HCT116 (cell line): ENCODE data around the gene WNT1. TPM values are rescaled to one million over a fixed set of nuclear protein-coding genes. Genes with fewer than 3 reads are reported as not detected.

Experiments used
- ATAC-seq: fragments of 200-7000 bp; cut with Tn5 transposase; 2 replicates; pipeline ENCODE4 v1.9.1; 2020; ENCODE audit warnings: mild to moderate bottlenecking, moderate library complexity
- BruUV-seq: library from RNA; stranded (reverse); fragments of 400-500 nt; replicated peaks from 2 replicates; lab custom pipeline; 2021; lab: Mats Ljungman, UMichigan
- CTCF ChIA-PET: fragments of 300-600 bp; sonication (Branson Sonifier 250); formaldehyde crosslinking; loops from one replicate; lab custom pipeline; 2021; ENCODE audit warnings: antibody characterized with exemption; lab: Charles Lee
- POLR2A ChIA-PET: fragments of 300-600, 350-600 bp; sonication (Branson Sonifier 250); formaldehyde crosslinking; loops from one replicate; lab custom pipeline; 2021; ENCODE audit warnings: antibody characterized with exemption; lab: Charles Lee
- RAD21 ChIA-PET, 2 experiments: fragments of 300-600 bp; sonication (Branson Sonifier 250); formaldehyde crosslinking; loops; one replicate each; lab custom pipeline; 2023; ENCODE audit warnings: low total read pairs in 2 of 2; ENCODE audit not compliant: uncharacterized antibody in 2 of 2, unreplicated experiment in 2 of 2, low non-redundant PET in 1 of 2; lab: Charles Lee
- DNase-seq: peaks from one replicate; pipeline ENCODE4 v3.0.0-alpha.2; 2010; ENCODE audit warnings: low read depth, low spot score
- H2AFZ ChIP-seq: fragments of 200-600 bp; shearing (Covaris generic), sonication (generic); 2 replicates; pipeline ENCODE4 v1.6.1; 2017; ENCODE audit warnings: low read depth, mixed run types, mixed read lengths, antibody characterized with exemption, low read length; ENCODE audit not compliant: poor library complexity, severe bottlenecking
- H3K27ac ChIP-seq: 2 replicates; pipeline ENCODE4 v1.5.1; 2012; ENCODE audit warnings: low read depth, low read length
- H3K27me3 ChIP-seq: fragments of 200-600 bp; sonication (generic); 2 replicates; pipeline ENCODE4 v1.6.1; 2016; ENCODE audit warnings: mixed run types, low read length, mixed read lengths; ENCODE audit not compliant: insufficient read depth
- H3K36me3 ChIP-seq, 2 experiments: fragments of 200-500 bp in 1 of 2; fragments of 200-600 bp in 1 of 2; sonication (Bioruptor generic) in 1 of 2; sonication (generic) in 1 of 2; 2 replicates each; pipeline versions ENCODE4 v1.5.1 to v1.6.1; 2014 to 2016; ENCODE audit warnings: low read length in 2 of 2, inconsistent platforms in 1 of 2, mixed read lengths in 1 of 2, mixed run types in 1 of 2; ENCODE audit not compliant: insufficient read depth in 2 of 2, control insufficient read depth in 1 of 2
- H3K4me1 ChIP-seq, 2 experiments: fragments of 200-600 bp in 1 of 2; sonication (generic) in 1 of 2; 2 replicates each; pipeline versions ENCODE4 v1.5.1 to v1.6.1; 2012 to 2017; ENCODE audit warnings: low read length in 2 of 2, inconsistent platforms in 1 of 2, mild to moderate bottlenecking in 1 of 2, mixed read lengths in 1 of 2, mixed run types in 1 of 2, moderate library complexity in 1 of 2; ENCODE audit not compliant: insufficient read depth in 2 of 2, control insufficient read depth in 1 of 2
- H3K4me2 ChIP-seq: fragments of 200-600 bp; sonication (generic); 2 replicates; pipeline ENCODE4 v1.6.1; 2017; ENCODE audit warnings: mixed run types, low read length, mixed read lengths
- H3K4me3 ChIP-seq, 2 experiments: fragments of 200-600 bp in 1 of 2; sonication (generic) in 1 of 2; replicated peaks in 1 of 2; 2 replicates each; pipeline ENCODE4 v1.5.1; 2011 to 2016; ENCODE audit warnings: low read length in 2 of 2, control low read depth in 1 of 2, low read depth in 1 of 2, mild to moderate bottlenecking in 1 of 2, mixed read lengths in 1 of 2, mixed run types in 1 of 2
- H3K79me2 ChIP-seq: fragments of 200-600 bp; sonication (generic); 2 replicates; pipeline ENCODE4 v1.6.1; 2017; ENCODE audit warnings: mild to moderate bottlenecking, mixed run types, low read length, moderate library complexity, mixed read lengths; ENCODE audit not compliant: insufficient read depth
- H3K9ac ChIP-seq: fragments of 200-600 bp; sonication (generic); 2 replicates; pipeline ENCODE4 v1.6.1; 2016; ENCODE audit warnings: low read length, mixed read lengths
- H3K9me2 ChIP-seq: fragments of 200-600 bp; sonication (generic), shearing (Covaris generic); 2 replicates; pipeline ENCODE4 v1.6.1; 2017; ENCODE audit warnings: mixed run types, mild to moderate bottlenecking, moderate library complexity; ENCODE audit not compliant: insufficient read depth
- H3K9me3 ChIP-seq, 2 experiments: fragments of 200-500 bp in 1 of 2; fragments of 200-600 bp in 1 of 2; sonication (Bioruptor generic) in 1 of 2; sonication (generic) in 1 of 2; 2 replicates each; pipeline ENCODE4 v1.6.1; 2014 to 2017; ENCODE audit warnings: low read length in 2 of 2, mixed read lengths in 2 of 2, inconsistent platforms in 1 of 2, low read depth in 1 of 2, mild to moderate bottlenecking in 1 of 2, mixed run types in 1 of 2, moderate library complexity in 1 of 2; ENCODE audit not compliant: control insufficient read depth in 1 of 2, insufficient read depth in 1 of 2
- H4K20me1 ChIP-seq: fragments of 200-600 bp; sonication (generic), shearing (Covaris generic); 2 replicates; pipeline ENCODE4 v1.6.1; 2017; ENCODE audit warnings: mixed run types, mild to moderate bottlenecking, moderate library complexity; ENCODE audit not compliant: insufficient read depth
- ATF3 ChIP-seq: IDR thresholded peaks from 2 replicates; pipeline ENCODE4 v1.6.1; 2012
- CBX3 ChIP-seq: IDR thresholded peaks from 2 replicates; pipeline ENCODE4 v1.6.1; 2012; ENCODE audit warnings: low read depth
- CEBPB ChIP-seq: IDR thresholded peaks from 2 replicates; pipeline ENCODE4 v1.6.1; 2012; ENCODE audit warnings: low read depth
- CTCF ChIP-seq, 3 experiments: fragments of 200-600 bp in 1 of 3; sonication (generic) in 1 of 3; IDR thresholded peaks in 2 of 3; conservative IDR thresholded peaks in 1 of 3; 2 replicates each; pipeline ENCODE4 v1.5.1; 2012 to 2017; ENCODE audit warnings: low read depth in 2 of 3, low read length in 2 of 3, antibody characterized with exemption in 1 of 3, borderline replicate concordance in 1 of 3, control low read depth in 1 of 3, mild to moderate bottlenecking in 1 of 3, mixed read lengths in 1 of 3, mixed run types in 1 of 3, moderate library complexity in 1 of 3; ENCODE audit not compliant: insufficient read depth in 1 of 3
- ELF1 ChIP-seq: IDR thresholded peaks from 2 replicates; pipeline ENCODE4 v1.6.1; 2012; ENCODE audit warnings: low read depth, borderline replicate concordance
- EZH2 ChIP-seq: fragments of 200-600 bp; sonication (generic); IDR thresholded peaks from 2 replicates; pipeline ENCODE4 v1.6.1; 2017; ENCODE audit warnings: antibody characterized with exemption, mixed run types
- FOSL1 ChIP-seq: IDR thresholded peaks from 2 replicates; pipeline ENCODE4 v1.6.1; 2012; ENCODE audit warnings: low read depth
- JUND ChIP-seq: IDR thresholded peaks from 2 replicates; pipeline ENCODE4 v1.6.1; 2012
- POLR2A ChIP-seq: IDR thresholded peaks from 2 replicates; pipeline ENCODE4 v1.7.0; 2011; ENCODE audit warnings: borderline replicate concordance; ENCODE audit not compliant: insufficient read depth, insufficient read length; ENCODE audit errors: extremely low read depth
- POLR2AphosphoS5 ChIP-seq: IDR thresholded peaks from 2 replicates; pipeline ENCODE4 v1.6.1; 2011; ENCODE audit warnings: mild to moderate bottlenecking, low read depth, low read length, moderate library complexity
- RAD21 ChIP-seq: IDR thresholded peaks from 2 replicates; pipeline ENCODE4 v1.6.1; 2012; ENCODE audit warnings: low read depth, mild to moderate bottlenecking
- REST ChIP-seq: IDR thresholded peaks from 2 replicates; pipeline ENCODE4 v1.6.1; 2012; ENCODE audit warnings: low read depth
- SIN3A ChIP-seq: IDR thresholded peaks from 2 replicates; pipeline ENCODE4 v1.6.1; 2012; ENCODE audit warnings: low read depth
- SRF ChIP-seq: IDR thresholded peaks from 2 replicates; pipeline ENCODE4 v1.6.1; 2012; ENCODE audit warnings: low read depth
- TCF7L2 ChIP-seq: IDR thresholded peaks from 2 replicates; pipeline ENCODE4 v1.7.0; 2011; ENCODE audit warnings: borderline replicate concordance, inconsistent platforms; ENCODE audit not compliant: insufficient read depth, insufficient read length; ENCODE audit errors: extremely low read depth
- YY1 ChIP-seq: IDR thresholded peaks from 2 replicates; pipeline ENCODE4 v1.6.1; 2011; ENCODE audit warnings: low read length, low read depth, moderate library complexity, mild to moderate bottlenecking; ENCODE audit not compliant: insufficient replicate concordance; ENCODE audit errors: extremely low read depth
- ZBTB33 ChIP-seq: IDR thresholded peaks from 2 replicates; pipeline ENCODE4 v1.6.1; 2011; ENCODE audit warnings: mild to moderate bottlenecking, low read length, moderate library complexity; ENCODE audit not compliant: insufficient replicate concordance; ENCODE audit errors: extremely low read depth
- ZFX ChIP-seq: fragments of 450-650 bp; IDR thresholded peaks from 2 replicates; pipeline ENCODE4 v1.6.1; 2017
- ZNF274 ChIP-seq: fragments of 200-500 bp; sonication (Bioruptor generic); IDR thresholded peaks from 2 replicates; pipeline ENCODE4 v1.6.1; 2014; ENCODE audit warnings: mild to moderate bottlenecking, low read depth, low read length, inconsistent platforms
- intact Hi-C: fragments of 100-400 bp; cut with micrococcal nuclease; formaldehyde crosslinking; loops from 2 replicates; pipeline ENCODE4 v1.10.0; 2022
- total RNA-seq: library from RNA; stranded (reverse); gene quantifications from one replicate; pipeline ENCODE4 v1.2.1, GENCODE V29; 2021; ENCODE audit not compliant: unreplicated experiment

The WNT1 gene
- total RNA-seq, 1 experiment from 2014 or later: not detected

- Histone ChIP-seq H3K4me3 (no peak overlapping the region), H4K20me1 (no peaks in the 10 kb centered on the region), H3K36me3 (peaks cover 36 to 70% of the 10 kb centered on the region in 2 experiments), H3K9me2 (no peaks in the 10 kb centered on the region), H3K4me2 (no peak overlapping the region), H3K27me3 (no peaks in the 10 kb centered on the region), H3K9me3 (no peaks in the 10 kb centered on the region), H3K79me2 (peaks cover 11% of the 10 kb centered on the region; the same call in 1 of the 2 replicates), H2AFZ (no peak overlapping the region), H3K4me1 (no peaks in the 10 kb centered on the region), H3K27ac (no peak overlapping the region), H3K9ac (no peak overlapping the region)
- RAD21 ChIA-PET: no interaction called here
- BruUV-seq: no TSS peak
- CTCF ChIA-PET: interaction anchor here (2.2 kb wide), 1 partner anchor 11 kb away, joined by 6 read pairs; no protein-coding TSS in a partner anchor
- POLR2A ChIA-PET: interaction anchor here (1.2 kb wide), 2 partner anchors 12 to 100 kb away, joined by 3 read pairs; partner anchors contain the start of gene TUBA1B
- no peak for DNase-seq
- intact Hi-C loops: no loop called here
- TF ChIP-seq CEBPB: no peak
- TF ChIP-seq ELF1: no peak
- no peak for TF ChIP-seq CBX3
- no peak for TF ChIP-seq TCF7L2
- TF ChIP-seq SIN3A: no peak
- no peak for TF ChIP-seq POLR2AphosphoS5
- no peak for TF ChIP-seq ATF3
- no peak for TF ChIP-seq SRF
- TF ChIP-seq ZNF274: no peak
- TF ChIP-seq ZBTB33: no peak
- no peak for TF ChIP-seq JUND
- no peak for TF ChIP-seq CTCF (IDR thresholded peaks at IDR 0.05 in 2 of 3, conservative IDR thresholded peaks at IDR 0.05 in 1 of 3; ENCODE audit: borderline replicate concordance in 1 of 3, insufficient read depth in 1 of 3, low read depth in 2 of 3, low read length in 2 of 3)
- TF ChIP-seq POLR2A: no peak
- no peak for TF ChIP-seq REST
- no peak for TF ChIP-seq FOSL1
- TF ChIP-seq ZFX: no peak
- TF ChIP-seq YY1: no peak
- no peak for TF ChIP-seq RAD21
- no peak for TF ChIP-seq EZH2
- TF ChIP-seq, all 23 proteins: peak for 0
- ATAC-seq: peak; percentile 8; the same call in 1 of the 2 replicates
These were observed 52.8 kb downstream of the WNT1 start for GRCh38 chr12:49030714-49031572.
